ENCODE results near the gene SNRPF. TPM values are rescaled to one million over a fixed set of nuclear protein-coding genes. Genes with fewer than 3 reads are reported as not detected.

The SNRPF gene
- total and polyA plus RNA-seq, 2 of the 8 experiments (the other 6 are each of a cell fraction or from before 2014, with no cell fraction given), result 58.5 to 79.7 TPM

GRCh38 chr12:95896846-95897245 is 38.1 kb downstream of the SNRPF start (continued):
- TF ChIP-seq CHD7 (IDR thresholded peaks at IDR 0.05; ENCODE audit: insufficient replicate concordance, low read length), result no peak
- no peak for TF ChIP-seq TAF7 (optimal IDR thresholded peaks at IDR 0.05; ENCODE audit: borderline replicate concordance, low read depth, low read length)
